ENCODE data around the gene HARS1. TPM values are rescaled to one million over a fixed set of nuclear protein-coding genes. Genes with fewer than 3 reads are reported as not detected.
"Not testable (repeated sequence)": the region's sequence is repeated elsewhere in the genome, so short reads cannot be mapped to it uniquely, and the experiment has no call there.

Gene HARS1
- total RNA-seq, 8 experiments from 2014 or later: 53.1 to 102 (median 77.0) TPM

DNA sequence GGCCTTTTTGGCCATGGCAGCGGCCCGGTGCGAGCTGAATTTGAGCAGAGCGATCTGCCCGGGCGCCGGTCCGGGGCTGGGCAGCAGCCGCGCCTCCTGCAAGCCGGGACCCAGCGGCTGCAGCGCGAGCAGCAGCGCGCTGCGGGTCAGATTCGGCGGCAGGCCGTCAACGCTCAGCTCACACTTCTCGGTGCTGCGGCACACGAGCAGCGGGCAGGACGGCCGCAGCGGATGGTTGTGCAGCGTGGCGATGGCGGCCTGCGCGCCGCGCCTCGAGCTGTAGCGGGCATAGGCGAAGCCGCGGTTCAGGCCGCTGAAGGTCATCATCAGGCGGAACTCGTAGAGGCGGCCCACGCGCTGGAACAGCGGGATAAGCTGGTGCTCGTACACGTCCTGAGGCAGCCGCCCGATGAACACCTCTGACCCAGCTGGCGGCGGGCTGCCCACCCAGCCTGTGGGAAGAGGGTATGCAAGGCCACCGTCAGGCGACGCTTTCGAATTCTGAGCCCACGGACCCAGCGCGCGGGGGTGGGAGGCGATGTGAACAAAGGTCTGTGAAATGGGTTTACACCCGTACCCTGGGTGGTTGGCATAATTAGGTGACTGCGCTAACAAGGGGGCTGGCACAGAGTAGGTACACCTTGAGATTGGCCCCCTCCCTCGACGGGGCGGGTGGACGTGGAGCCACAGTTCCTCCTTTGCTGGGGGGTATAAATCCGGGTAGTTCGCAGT, 18.5 kb downstream of the HARS1 start:
- Histone ChIP-seq H3K4me1 (replicated peaks in 1 of 2) (no peaks in the 10 kb centered on the region), H3K4me3 (no peak overlapping the region), H3K27ac (no peak overlapping the region)
- ATAC-seq (replicated peaks in 6 of 8): peak; percentile 3 to 40 (median 23)
- in situ Hi-C loops (cut with MboI; ENCODE audit: low pct_unique_long_range_greater_than_20kb in 2 of 9, low sequenced_read_pairs in 9 of 9, unreplicated experiment in 9 of 9): loop anchor here in 2 of 9 experiments (25.0 kb wide), 1 partner anchor 110 kb away; the partner anchor contains the start of genes APBB3 (in 2 of the 2), SLC35A4 (in 2 of the 2) and SRA1 (in 2 of the 2)
- WGBS, 10 experiments: 60 to 93% (median 85%) methylated on average over 1 to 35 of the region's 70 CpGs; no CpG with 5 or more reads in 6 of the 10 experiments

DNA sequence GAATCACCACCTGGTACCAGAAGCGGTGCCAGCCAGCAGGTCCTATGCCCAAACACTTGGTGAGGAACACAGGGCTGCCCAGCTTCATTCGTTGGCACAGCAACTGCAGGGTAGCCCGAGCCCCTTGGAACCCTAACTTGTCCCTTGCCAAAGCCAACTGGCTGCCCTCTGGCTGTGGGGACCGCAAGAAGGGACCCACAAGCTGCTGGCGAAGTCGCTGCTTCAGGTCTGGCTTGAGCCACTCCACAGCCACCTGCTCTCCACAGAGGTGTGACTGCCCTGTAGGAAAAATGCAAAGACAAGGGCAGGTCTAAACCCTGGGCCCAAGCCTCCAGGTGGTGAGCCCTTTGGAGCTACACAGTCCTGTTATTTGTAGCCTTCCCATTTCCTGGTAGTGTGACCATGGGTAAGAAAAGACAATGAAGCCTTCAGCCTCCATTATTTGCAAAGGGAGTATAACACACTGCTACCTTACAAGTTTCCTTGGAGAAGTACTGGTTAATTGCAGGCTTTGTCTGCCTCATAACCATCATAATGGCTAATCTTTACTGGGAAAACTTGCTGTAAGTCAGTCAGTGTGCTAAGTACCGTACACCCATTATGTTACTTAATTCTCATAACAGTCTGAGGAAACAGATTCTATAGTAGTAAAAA, 19.6 kb downstream of the HARS1 start:
- no peak overlapping the region for H3K4me3 ChIP-seq
- 80 to 100% (median 100%) methylated on average over 1 to 3 of the region's 7 CpGs; no CpG with 5 or more reads in 3 of the 10 experiments for WGBS, 10 experiments
- in situ Hi-C loops (cut with MboI; ENCODE audit: low pct_unique_long_range_greater_than_20kb in 2 of 9, low sequenced_read_pairs in 9 of 9, unreplicated experiment in 9 of 9): loop anchor here in 2 of 9 experiments (25.0 kb wide), 1 partner anchor 109 kb away; the partner anchor contains the start of genes APBB3 (in 2 of the 2), SLC35A4 (in 2 of the 2) and SRA1 (in 2 of the 2)
- H3K4me1 ChIP-seq (replicated peaks in 1 of 2): no peaks in the 10 kb centered on the region
- peak in 4 of 8 experiments; percentile 4 to 9 (median 6) for ATAC-seq (replicated peaks in 6 of 8)
- no peak overlapping the region for H3K27ac ChIP-seq

DNA sequence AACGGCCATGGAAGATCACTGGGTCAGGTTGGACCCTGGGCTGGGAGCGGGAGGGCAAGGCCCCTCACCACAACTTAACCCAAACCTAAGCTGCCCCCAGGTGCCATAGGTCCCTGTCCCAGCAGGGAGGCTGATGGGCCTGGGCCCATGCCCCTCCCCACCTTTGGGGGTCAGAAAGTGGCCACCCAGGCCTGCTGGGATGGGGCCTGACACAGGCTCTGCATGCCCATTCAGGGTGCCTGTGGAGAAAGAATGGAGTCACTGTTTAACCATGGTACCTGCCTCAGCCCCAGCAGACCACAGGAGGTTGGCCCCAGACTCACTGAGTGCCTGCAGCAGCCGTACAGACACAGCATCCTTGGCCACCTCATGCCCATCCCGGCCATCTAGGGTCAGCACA, 20.1 kb downstream of the HARS1 start:
- H3K4me3 ChIP-seq; H3K4me1 ChIP-seq (replicated peaks in 1 of 2); H3K27ac ChIP-seq: not testable (repeated sequence)
- 100% methylated on average over 1 of the region's 4 CpGs; no CpG with 5 or more reads in 9 of the 10 experiments for WGBS, 10 experiments
- in situ Hi-C loops (cut with MboI; ENCODE audit: low pct_unique_long_range_greater_than_20kb in 2 of 9, low sequenced_read_pairs in 9 of 9, unreplicated experiment in 9 of 9): loop anchor here in 2 of 9 experiments (25.0 kb wide), 1 partner anchor 109 kb away; the partner anchor contains the start of genes APBB3 (in 2 of the 2), SLC35A4 (in 2 of the 2) and SRA1 (in 2 of the 2)
- ATAC-seq (replicated peaks in 6 of 8): peak in 4 of 8 experiments; percentile 4 to 16 (median 12)

DNA sequence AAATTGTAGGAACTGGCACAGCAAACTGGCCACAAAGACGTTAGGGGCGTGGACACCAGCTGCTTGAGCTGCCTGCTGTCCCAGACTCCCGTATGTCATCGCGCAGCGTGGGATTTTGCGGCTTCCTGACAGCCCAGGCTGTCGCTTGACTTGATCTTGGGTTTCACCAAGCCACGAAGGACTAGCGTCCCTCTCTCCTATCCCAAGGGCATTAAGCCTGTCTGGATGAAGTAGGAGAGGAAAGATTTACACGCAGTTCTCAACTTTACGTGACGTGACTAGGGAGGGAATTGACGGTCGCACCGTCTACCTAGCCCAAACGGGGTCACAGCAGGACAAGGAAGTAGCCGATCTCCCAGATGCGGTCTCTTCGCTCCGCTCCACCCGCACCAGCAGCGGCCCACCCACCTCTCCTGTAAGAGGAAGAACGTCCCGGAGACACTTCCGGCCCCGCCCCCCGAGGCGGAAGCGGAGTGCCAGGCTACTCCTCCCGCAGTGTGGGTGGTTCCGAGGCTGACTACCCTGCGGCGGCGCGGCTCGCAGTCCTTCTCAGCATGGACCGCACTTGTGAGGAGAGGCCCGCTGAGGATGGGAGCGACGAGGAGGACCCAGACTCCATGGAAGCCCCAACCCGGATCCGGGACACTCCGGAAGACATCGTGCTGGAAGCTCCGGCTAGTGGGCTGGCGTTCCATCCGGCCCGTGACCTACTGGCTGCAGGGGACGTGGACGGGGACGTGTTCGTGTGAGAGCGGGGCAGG, 26.6 kb downstream of the HARS1 start, which contains the start of gene WDR55:
TSS of gene WDR55 (plus strand) at position 546 of the 761 bp plus-strand sequence. CDS start at position 555, 9 bp downstream.
- peak; percentile 90 to 97 (median 94) for ATAC-seq (replicated peaks in 6 of 8)
- Histone ChIP-seq H3K4me1 (replicated peaks in 1 of 2) (peaks cover 14 to 15% of the 10 kb centered on the region in 2 donors), H3K4me3 (peak within 1 kb of the TSS; percentile 72 to 84 (median 75)), H3K27ac (peak within 1 kb of the TSS; percentile 85)
- in situ Hi-C loops (cut with MboI; ENCODE audit: low pct_unique_long_range_greater_than_20kb in 2 of 9, low sequenced_read_pairs in 9 of 9, unreplicated experiment in 9 of 9): loop anchor here in 2 of 9 experiments (25.0 kb wide), 1 partner anchor 102 kb away; the partner anchor contains the start of genes APBB3 (in 2 of the 2), SLC35A4 (in 2 of the 2) and SRA1 (in 2 of the 2)
- WGBS, 10 experiments: 0 to 2% (median 0%) methylated on average over 1 to 9 of the region's 54 CpGs; no CpG with 5 or more reads in 5 of the 10 experiments

DNA sequence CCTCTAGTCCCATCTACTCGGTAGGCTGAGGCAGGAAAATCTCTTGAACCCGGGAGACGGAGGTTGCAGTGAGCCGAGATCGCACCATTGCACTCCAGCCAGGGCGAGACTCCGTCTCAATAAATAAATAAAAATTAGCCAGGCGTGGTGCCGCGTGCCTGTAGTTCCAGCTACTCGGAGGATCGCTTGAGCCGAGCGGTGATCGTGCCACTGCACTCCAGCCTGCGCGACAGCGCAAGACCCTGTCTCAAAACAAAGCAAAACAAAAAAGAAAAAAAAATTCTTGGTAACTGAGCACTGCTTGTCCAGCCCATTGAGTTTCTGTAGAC, 27.2 kb downstream of the HARS1 start:
- Histone ChIP-seq H3K4me1 (replicated peaks in 1 of 2) (peaks cover 14 to 15% of the 10 kb centered on the region in 2 donors), H3K4me3 (peak overlapping the region; percentile 72 to 84 (median 75)), H3K27ac (peak overlapping the region; percentile 85)
- ATAC-seq (replicated peaks in 6 of 8): peak in 2 of 8 experiments; percentile 11 to 13
- WGBS, 10 experiments: 0 to 59% (median 36%) methylated on average over 1 to 18 of the region's 18 CpGs; no CpG with 5 or more reads in 3 of the 10 experiments
- in situ Hi-C loops (cut with MboI; ENCODE audit: low pct_unique_long_range_greater_than_20kb in 2 of 9, low sequenced_read_pairs in 9 of 9, unreplicated experiment in 9 of 9): loop anchor here in 2 of 9 experiments (25.0 kb wide), 1 partner anchor 102 kb away; the partner anchor contains the start of genes APBB3 (in 2 of the 2), SLC35A4 (in 2 of the 2) and SRA1 (in 2 of the 2)

DNA sequence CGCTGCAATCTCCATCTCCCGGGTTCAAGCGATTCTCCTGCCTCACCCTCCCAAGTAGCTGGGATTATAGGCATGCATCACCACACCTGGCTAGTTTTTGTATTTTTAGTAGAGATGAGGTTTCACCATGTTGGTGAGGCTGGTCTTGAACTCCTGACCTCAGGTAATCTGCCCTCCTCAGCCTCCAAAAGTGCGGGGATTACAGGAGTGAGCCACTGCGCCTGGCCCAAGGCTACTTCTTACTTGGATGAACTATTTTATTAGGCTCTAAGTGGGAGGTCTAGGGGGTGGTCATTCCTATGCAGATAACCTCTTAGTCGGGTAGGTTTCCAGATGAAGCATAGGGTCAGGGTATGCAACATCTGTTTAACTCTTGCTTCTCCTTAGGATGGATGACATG, 30.8 kb downstream of the HARS1 start:
- not testable (repeated sequence) for ATAC-seq (replicated peaks in 6 of 8); H3K4me1 ChIP-seq (replicated peaks in 1 of 2); H3K27ac ChIP-seq; H3K4me3 ChIP-seq
- in situ Hi-C loops (cut with MboI; ENCODE audit: low pct_unique_long_range_greater_than_20kb in 2 of 9, low sequenced_read_pairs in 9 of 9, unreplicated experiment in 9 of 9): loop anchor here in 2 of 9 experiments (25.0 kb wide), 1 partner anchor 98 kb away; the partner anchor contains the start of genes APBB3 (in 2 of the 2), SLC35A4 (in 2 of the 2) and SRA1 (in 2 of the 2)
- 17 to 100% (median 69%) methylated on average over 1 to 6 of the region's 6 CpGs for WGBS, 10 experiments

DNA sequence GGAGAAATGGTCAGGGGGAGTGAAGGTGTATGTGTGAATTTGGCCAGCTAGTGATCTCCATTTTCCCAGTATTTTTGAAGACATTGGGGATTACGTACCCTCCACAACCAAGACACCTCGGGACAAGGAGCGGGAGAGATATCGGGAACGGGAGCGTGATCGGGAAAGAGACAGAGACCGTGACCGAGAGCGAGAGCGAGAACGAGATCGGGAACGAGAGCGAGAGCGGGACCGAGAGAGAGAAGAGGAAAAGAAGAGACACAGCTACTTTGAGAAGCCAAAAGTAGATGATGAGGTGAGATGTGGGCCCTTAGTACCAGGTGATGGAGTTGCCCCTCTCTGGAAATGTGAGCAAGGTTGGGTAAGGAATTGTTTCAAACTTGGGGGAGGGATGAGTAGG, 32.3 kb downstream of the HARS1 start:
- no peak overlapping the region for H3K4me3 ChIP-seq

DNA sequence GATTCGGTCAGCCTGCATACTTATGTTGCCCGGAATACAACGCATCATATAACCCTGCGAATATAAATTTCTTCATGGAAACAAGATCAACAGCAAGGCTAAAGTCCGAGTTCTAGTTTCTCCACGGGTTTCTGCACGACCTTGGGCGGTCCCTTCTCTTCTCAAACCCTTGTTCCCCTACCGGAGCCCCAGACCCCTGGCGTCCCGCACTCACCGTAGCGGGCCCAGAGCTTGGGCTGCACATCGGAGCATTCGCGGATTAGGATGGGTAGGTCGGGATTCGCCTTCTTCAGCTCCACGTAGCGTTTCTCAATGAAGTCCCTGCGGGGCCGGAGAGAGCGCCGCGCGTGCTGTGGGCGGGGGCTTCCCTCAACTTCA, 44.1 kb downstream of the HARS1 start:
- ATAC-seq (replicated peaks in 6 of 8): peak; percentile 10 to 20 (median 16)
- 0 to 20% (median 0%) methylated on average over 1 to 18 of the region's 27 CpGs; no CpG with 5 or more reads in 1 of the 10 experiments for WGBS, 10 experiments
- H3K27ac ChIP-seq: peak overlapping the region; percentile 20 to 56
- H3K4me1 ChIP-seq (replicated peaks in 1 of 2): peaks cover 7 to 14% of the 10 kb centered on the region in 2 donors
- H3K4me3 ChIP-seq: peak overlapping the region; percentile 55 to 89 (median 78)
- in situ Hi-C loops (cut with MboI; ENCODE audit: low pct_unique_long_range_greater_than_20kb in 2 of 9, low sequenced_read_pairs in 9 of 9, unreplicated experiment in 9 of 9): loop anchor here in 1 of 9 experiments (25.0 kb wide), 1 partner anchor 260 kb away; no protein-coding TSS in a partner anchor

More for the DNA sequence above, 32.3 kb downstream of the HARS1 start:
- H3K27ac ChIP-seq: no peak overlapping the region
- in situ Hi-C loops (cut with MboI; ENCODE audit: low pct_unique_long_range_greater_than_20kb in 2 of 9, low sequenced_read_pairs in 9 of 9, unreplicated experiment in 9 of 9): loop anchor here in 2 of 9 experiments (25.0 kb wide), 1 partner anchor 97 kb away; the partner anchor contains the start of genes APBB3 (in 2 of the 2), SLC35A4 (in 2 of the 2) and SRA1 (in 2 of the 2)
- no peak for ATAC-seq (replicated peaks in 6 of 8)
- peaks cover 3% of the 10 kb centered on the region in 2 donors for H3K4me1 ChIP-seq (replicated peaks in 1 of 2)
- WGBS, 10 experiments: 94 to 100% (median 96%) methylated on average over 4 to 16 of the region's 17 CpGs; no CpG with 5 or more reads in 2 of the 10 experiments

DNA sequence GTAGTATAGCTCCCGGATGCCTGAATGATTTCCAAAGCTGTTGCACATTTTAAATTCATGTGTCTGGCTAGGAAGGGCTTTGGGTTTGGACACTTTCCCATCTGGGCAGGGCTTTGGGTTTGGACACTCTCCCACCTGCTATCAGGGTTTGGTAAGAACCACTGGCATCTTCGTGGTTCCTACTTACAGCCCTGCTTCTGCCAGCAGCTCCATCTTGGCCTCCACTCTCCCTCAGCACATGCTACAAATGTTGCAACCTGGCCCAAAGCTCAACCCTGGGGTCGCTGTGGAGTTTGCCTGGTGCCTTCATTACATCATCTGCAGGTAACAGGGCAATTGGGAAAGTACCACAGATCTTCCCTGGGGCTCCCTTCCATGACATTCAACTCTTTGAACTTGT, 48.5 kb downstream of the HARS1 start:
- ATAC-seq (replicated peaks in 6 of 8): no peak
- in situ Hi-C loops (cut with MboI; ENCODE audit: low pct_unique_long_range_greater_than_20kb in 2 of 9, low sequenced_read_pairs in 9 of 9, unreplicated experiment in 9 of 9): loop anchor here in 1 of 9 experiments (25.0 kb wide), 1 partner anchor 255 kb away; no protein-coding TSS in a partner anchor
- H3K4me1 ChIP-seq (replicated peaks in 1 of 2): peaks cover 16% of the 10 kb centered on the region in 2 donors
- no peak overlapping the region for H3K4me3 ChIP-seq
- H3K27ac ChIP-seq: no peak overlapping the region
- 15 to 100% (median 86%) methylated on average over 1 to 3 of the region's 3 CpGs; no CpG with 5 or more reads in 1 of the 10 experiments for WGBS, 10 experiments

DNA sequence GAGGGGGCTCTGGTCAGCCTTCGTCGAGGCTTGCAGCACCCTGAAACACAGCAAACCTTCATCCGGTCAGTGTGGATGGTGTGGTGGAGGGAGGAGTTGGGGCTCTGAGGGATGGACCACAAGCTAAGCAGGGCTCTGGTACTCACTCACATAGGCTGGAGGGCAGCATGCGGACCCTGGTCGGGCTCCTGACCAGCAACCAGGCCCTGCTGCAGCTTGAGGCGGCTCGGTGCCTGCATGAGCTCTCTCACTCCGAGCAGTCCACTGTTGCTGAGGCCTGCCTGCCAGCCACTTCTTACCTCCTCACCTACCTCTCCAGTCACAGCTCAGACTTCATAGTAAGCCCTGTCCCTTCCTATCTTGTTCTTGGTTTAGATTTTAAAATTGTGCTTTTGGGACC, 49.5 kb downstream of the HARS1 start:
- Histone ChIP-seq H3K4me1 (replicated peaks in 1 of 2) (peaks cover 15% of the 10 kb centered on the region in 2 donors), H3K4me3 (no peak overlapping the region), H3K27ac (no peak overlapping the region)
- in situ Hi-C loops (cut with MboI; ENCODE audit: low pct_unique_long_range_greater_than_20kb in 2 of 9, low sequenced_read_pairs in 9 of 9, unreplicated experiment in 9 of 9): loop anchor here in 1 of 9 experiments (25.0 kb wide), 1 partner anchor 254 kb away; no protein-coding TSS in a partner anchor
- ATAC-seq (replicated peaks in 6 of 8): no peak
- WGBS, 10 experiments: 54 to 100% (median 90%) methylated on average over 2 to 5 of the region's 8 CpGs; no CpG with 5 or more reads in 5 of the 10 experiments

DNA sequence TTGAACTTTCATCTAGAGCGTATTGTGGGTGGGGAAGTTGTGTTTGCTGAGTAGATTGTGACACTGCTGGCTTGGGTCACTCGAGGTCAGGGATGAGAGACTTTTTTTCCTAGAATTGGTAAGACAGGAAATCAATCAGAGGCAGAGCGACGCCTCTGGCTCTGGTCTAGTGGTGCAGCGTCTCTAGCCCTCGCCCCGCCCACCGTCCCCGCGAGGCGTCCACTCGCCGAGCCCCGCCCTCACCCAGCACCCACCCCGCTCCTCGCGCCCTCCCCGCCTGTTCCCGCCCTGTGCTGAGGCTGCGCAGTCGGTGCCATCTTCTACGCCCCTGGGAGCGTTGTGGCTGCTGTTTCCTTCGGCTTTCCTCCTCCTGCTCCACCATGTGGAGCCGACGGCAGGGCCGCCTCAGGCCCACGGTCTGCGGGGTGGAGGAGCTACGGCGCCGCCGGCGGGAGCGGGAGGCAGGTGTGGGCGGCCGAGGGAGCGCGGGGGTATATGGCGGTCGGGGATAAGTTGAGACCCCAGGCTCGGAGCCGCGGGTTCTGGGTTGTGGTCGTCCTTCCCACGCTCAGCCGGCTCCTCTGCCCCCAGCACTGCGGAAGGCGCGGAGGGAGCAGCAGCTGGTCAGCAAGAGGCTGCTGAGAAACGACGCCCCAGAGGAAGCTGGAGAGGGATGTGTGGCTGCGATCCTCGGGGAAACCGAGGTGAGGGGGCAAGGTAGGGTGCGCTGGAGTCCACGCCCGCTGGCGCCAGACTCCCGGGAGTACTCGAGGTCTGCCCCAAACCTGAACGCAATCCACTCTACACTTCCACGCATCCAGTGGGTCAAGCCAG, 51.8 kb downstream of the HARS1 start, which contains the start of gene TMCO6:
TSS of gene TMCO6 (plus strand) at position 304 of the 834 bp plus-strand sequence. CDS start at position 381, 77 bp downstream.
- peak; percentile 87 to 98 (median 96) for ATAC-seq (replicated peaks in 6 of 8)
- WGBS, 10 experiments: 0 to 10% (median 0%) methylated on average over 2 to 10 of the region's 63 CpGs; no CpG with 5 or more reads in 4 of the 10 experiments
- in situ Hi-C loops (cut with MboI; ENCODE audit: low pct_unique_long_range_greater_than_20kb in 2 of 9, low sequenced_read_pairs in 9 of 9, unreplicated experiment in 9 of 9): loop anchor here in 1 of 9 experiments (10.0 to 25.0 kb wide), 2 partner anchors 65 to 252 kb away; no protein-coding TSS in a partner anchor
- Histone ChIP-seq H3K4me1 (replicated peaks in 1 of 2) (peaks cover 8 to 10% of the 10 kb centered on the region in 2 donors), H3K4me3 (peak within 1 kb of the TSS; percentile 42 to 75 (median 54)), H3K27ac (peak within 1 kb of the TSS; percentile 59 to 75)

Data from motor neuron (in vitro differentiated cells).